Measurements from ENCODE around the gene MAST3.

MAST3 gene

GRCh38 chr19:18053576-18054219 lies 43.9 kb upstream of the MAST3 start:
- H4K20me1 ChIP-seq (ENCODE audit: insufficient read depth, low read length, poor library complexity, severe bottlenecking) = no peaks in the 10 kb centered on the region
- H3K4me1 ChIP-seq (ENCODE audit: insufficient read depth, low read length, poor library complexity, severe bottlenecking) = peaks cover 9% of the 10 kb centered on the region
- H3K27me3 ChIP-seq (ENCODE audit: insufficient read depth, low read length, poor library complexity, severe bottlenecking) = no peaks in the 10 kb centered on the region
- no peaks in the 10 kb centered on the region for H3K9me2 ChIP-seq (replicated peaks; ENCODE audit: low read depth, low read length)
- H3K9ac ChIP-seq (ENCODE audit: low read depth, low read length, poor library complexity, severe bottlenecking) = no peak overlapping the region
- H3K79me2 ChIP-seq (ENCODE audit: insufficient read depth, low read length) = no peaks in the 10 kb centered on the region
- H3K36me3 ChIP-seq (ENCODE audit: insufficient read depth, low read length) = no peaks in the 10 kb centered on the region
- no peak overlapping the region for H3K4me2 ChIP-seq (ENCODE audit: low read depth, low read length, poor library complexity, severe bottlenecking)
- TF ChIP-seq CTCF (conservative IDR thresholded peaks at IDR 0.05; ENCODE audit: low read length) = no peak
- no peak for TF ChIP-seq EZH2phosphoT487 (IDR thresholded peaks at IDR 0.05; ENCODE audit: borderline replicate concordance)
- H2AFZ ChIP-seq (ENCODE audit: low read length) = no peak overlapping the region
- H3K9me3 ChIP-seq (ENCODE audit: insufficient read depth, low read depth, low read length) = no peaks in the 10 kb centered on the region
- no peak overlapping the region for H3K4me3 ChIP-seq (ENCODE audit: low read length, poor library complexity, severe bottlenecking)
- no peaks in the 10 kb centered on the region for H3F3A ChIP-seq (ENCODE audit: low read depth)

- Histone ChIP-seq H3K27me3 (ENCODE audit: insufficient read depth, low read length, poor library complexity, severe bottlenecking) (no peaks in the 10 kb centered on the region), H2AFZ (ENCODE audit: low read length) (no peak overlapping the region), H3K9me2 (replicated peaks; ENCODE audit: low read depth, low read length) (no peaks in the 10 kb centered on the region), H3F3A (ENCODE audit: low read depth) (no peaks in the 10 kb centered on the region), H4K20me1 (ENCODE audit: insufficient read depth, low read length, poor library complexity, severe bottlenecking) (no peaks in the 10 kb centered on the region), H3K79me2 (ENCODE audit: insufficient read depth, low read length) (no peaks in the 10 kb centered on the region), H3K4me2 (ENCODE audit: low read depth, low read length, poor library complexity, severe bottlenecking) (no peak overlapping the region), H3K9me3 (ENCODE audit: insufficient read depth, low read depth, low read length) (no peaks in the 10 kb centered on the region), H3K36me3 (ENCODE audit: insufficient read depth, low read length) (no peaks in the 10 kb centered on the region), H3K4me1 (ENCODE audit: insufficient read depth, low read length, poor library complexity, severe bottlenecking) (peaks cover 9% of the 10 kb centered on the region), H3K9ac (ENCODE audit: low read depth, low read length, poor library complexity, severe bottlenecking) (no peak overlapping the region), H3K4me3 (ENCODE audit: low read length, poor library complexity, severe bottlenecking) (no peak overlapping the region)
- TF ChIP-seq CTCF (conservative IDR thresholded peaks at IDR 0.05; ENCODE audit: low read length) (no peak), EZH2phosphoT487 (IDR thresholded peaks at IDR 0.05; ENCODE audit: borderline replicate concordance) (no peak)
These were observed 41.6 kb upstream of the MAST3 start for GRCh38 chr19:18055967-18056366.

GRCh38 chr19:18057557-18057956 lies 40.0 kb upstream of the MAST3 start:
- Histone ChIP-seq H3K9me3 (ENCODE audit: insufficient read depth, low read depth, low read length) (no peaks in the 10 kb centered on the region), H3K36me3 (ENCODE audit: insufficient read depth, low read length) (no peaks in the 10 kb centered on the region), H3K4me3 (ENCODE audit: low read length, poor library complexity, severe bottlenecking) (no peak overlapping the region), H3K4me2 (ENCODE audit: low read depth, low read length, poor library complexity, severe bottlenecking) (peak overlapping the region; percentile 71), H3K9ac (ENCODE audit: low read depth, low read length, poor library complexity, severe bottlenecking) (peak overlapping the region; percentile 50), H3K27me3 (ENCODE audit: insufficient read depth, low read length, poor library complexity, severe bottlenecking) (no peaks in the 10 kb centered on the region), H2AFZ (ENCODE audit: low read length) (no peak overlapping the region; the same call in 1 of the 2 replicates), H3K4me1 (ENCODE audit: insufficient read depth, low read length, poor library complexity, severe bottlenecking) (peaks cover 9% of the 10 kb centered on the region), H3K9me2 (replicated peaks; ENCODE audit: low read depth, low read length) (no peaks in the 10 kb centered on the region), H4K20me1 (ENCODE audit: insufficient read depth, low read length, poor library complexity, severe bottlenecking) (no peaks in the 10 kb centered on the region), H3F3A (ENCODE audit: low read depth) (no peaks in the 10 kb centered on the region), H3K79me2 (ENCODE audit: insufficient read depth, low read length) (no peaks in the 10 kb centered on the region)
- TF ChIP-seq CTCF (conservative IDR thresholded peaks at IDR 0.05; ENCODE audit: low read length) = no peak
- TF ChIP-seq EZH2phosphoT487 (IDR thresholded peaks at IDR 0.05; ENCODE audit: borderline replicate concordance) = no peak
